GM06990 (cell line): ENCODE data around the gene ZNF518A.

Source experiments
- DNase-seq: peaks from one replicate; pipeline ENCODE4 v3.0.0-alpha.2; 2011; ENCODE audit not compliant: insufficient read length; ENCODE audit errors: extremely low read depth
- H3K27me3 ChIP-seq: replicated peaks from 2 replicates; pipeline ENCODE4 v1.6.0; 2011; ENCODE audit warnings: low read length; ENCODE audit not compliant: control insufficient read depth, insufficient read depth
- H3K36me3 ChIP-seq: 2 replicates; pipeline ENCODE4 v1.5.1; 2011; ENCODE audit warnings: low read length; ENCODE audit not compliant: control insufficient read depth, insufficient read depth
- H3K4me3 ChIP-seq: replicated peaks from 2 replicates; pipeline ENCODE4 v1.5.1; 2011; ENCODE audit warnings: low read depth, mild to moderate bottlenecking, control low read depth, low read length
- CTCF ChIP-seq: IDR thresholded peaks from 2 replicates; pipeline ENCODE4 v1.5.1; 2011; ENCODE audit warnings: low read length, control low read depth, mild to moderate bottlenecking, inconsistent platforms; ENCODE audit not compliant: insufficient read depth, poor library complexity, severe bottlenecking

ZNF518A gene

GRCh38 chr10:96205580-96205979 lies 75.5 kb downstream of the ZNF518A start:
- no peak overlapping the region for H3K4me3 ChIP-seq
- H3K36me3 ChIP-seq, result peaks cover 37% of the 10 kb centered on the region
- no peaks in the 10 kb centered on the region for H3K27me3 ChIP-seq
- TF ChIP-seq CTCF, result no peak
- DNase-seq, result no peak

- Histone ChIP-seq H3K4me3 (no peak overlapping the region), H3K27me3 (no peaks in the 10 kb centered on the region), H3K36me3 (peaks cover 39% of the 10 kb centered on the region)
- DNase-seq, result no peak
- no peak for TF ChIP-seq CTCF
These were observed 78.2 kb downstream of the ZNF518A start for GRCh38 chr10:96208271-96208670.

GRCh38 chr10:96208946-96209345 lies 78.8 kb downstream of the ZNF518A start:
- TF ChIP-seq CTCF, result no peak
- H3K27me3 ChIP-seq, result no peaks in the 10 kb centered on the region
- DNase-seq, result no peak
- H3K36me3 ChIP-seq, result peaks cover 39% of the 10 kb centered on the region
- no peak overlapping the region for H3K4me3 ChIP-seq

GRCh38 chr10:96211764-96212163 lies 81.7 kb downstream of the ZNF518A start:
- peaks cover 46% of the 10 kb centered on the region for H3K36me3 ChIP-seq
- DNase-seq, result no peak
- H3K4me3 ChIP-seq, result no peak overlapping the region
- no peak for TF ChIP-seq CTCF
- no peaks in the 10 kb centered on the region for H3K27me3 ChIP-seq

GRCh38 chr10:96212911-96213310 lies 82.8 kb downstream of the ZNF518A start:
- no peak for DNase-seq
- Histone ChIP-seq H3K36me3 (peaks cover 41% of the 10 kb centered on the region), H3K4me3 (no peak overlapping the region), H3K27me3 (no peaks in the 10 kb centered on the region)
- TF ChIP-seq CTCF, result no peak
